ENCODE measurements around the gene LY86.

The LY86 gene

DNA sequence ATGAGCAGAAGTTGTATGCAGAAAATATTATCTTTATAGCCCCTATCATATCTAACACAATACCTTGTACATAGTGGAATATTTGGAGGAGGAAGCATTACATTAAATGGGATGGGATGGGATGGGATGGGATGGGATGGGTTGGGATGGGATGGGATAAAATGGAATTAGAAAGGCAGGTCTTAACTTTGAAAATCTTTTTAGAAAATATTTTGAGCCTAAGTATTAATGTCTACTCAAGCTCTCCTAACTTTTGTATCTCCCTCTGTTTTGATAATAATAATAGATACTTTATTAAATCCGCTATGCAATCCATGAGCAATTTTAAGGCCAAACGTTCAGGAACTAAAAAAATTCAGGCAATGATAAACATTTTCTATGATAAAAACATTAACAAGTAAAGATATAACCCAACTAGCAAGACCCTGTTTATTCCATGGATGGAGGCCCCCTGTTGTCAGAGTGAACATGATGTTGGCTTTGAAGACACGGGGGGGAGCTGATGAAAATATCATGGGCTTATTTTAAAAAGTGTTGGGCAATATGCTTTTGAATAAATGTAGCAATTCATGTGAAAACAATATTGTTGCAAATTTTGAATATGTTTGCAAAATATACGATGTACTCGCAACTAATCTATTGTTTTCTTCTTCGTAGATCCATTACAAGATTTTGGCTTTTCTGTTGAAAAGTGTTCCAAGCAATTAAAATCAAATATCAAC, 35.9 kb downstream of the LY86 start:
- no peak for DNase-seq

- DNase-seq, result no peak
Observed at GRCh38 chr6:6626187-6626586, 37.7 kb downstream of the LY86 start.

- DNase-seq, result no peak
Observed at GRCh38 chr6:6629402-6629801, 40.9 kb downstream of the LY86 start.

DNA sequence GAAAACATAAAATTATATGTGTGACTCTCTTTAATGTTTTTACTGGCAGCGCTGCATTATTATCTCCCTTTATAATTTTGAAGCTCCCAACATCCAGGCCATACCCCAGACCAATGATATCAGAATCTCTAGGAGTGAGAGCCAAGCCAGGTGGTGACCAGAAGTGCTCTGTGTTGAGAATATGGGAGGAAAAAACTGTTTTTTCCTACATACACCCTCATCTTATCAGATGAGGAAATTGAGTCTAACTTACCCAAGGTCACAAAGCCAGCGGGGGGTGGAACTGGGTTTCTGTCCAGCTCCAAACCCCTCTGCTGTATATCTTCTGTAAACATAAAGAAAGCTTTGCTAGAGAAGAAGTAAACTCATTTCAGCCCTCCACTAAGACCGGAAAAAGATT, 42.5 kb downstream of the LY86 start:
- no peak for DNase-seq

DNA sequence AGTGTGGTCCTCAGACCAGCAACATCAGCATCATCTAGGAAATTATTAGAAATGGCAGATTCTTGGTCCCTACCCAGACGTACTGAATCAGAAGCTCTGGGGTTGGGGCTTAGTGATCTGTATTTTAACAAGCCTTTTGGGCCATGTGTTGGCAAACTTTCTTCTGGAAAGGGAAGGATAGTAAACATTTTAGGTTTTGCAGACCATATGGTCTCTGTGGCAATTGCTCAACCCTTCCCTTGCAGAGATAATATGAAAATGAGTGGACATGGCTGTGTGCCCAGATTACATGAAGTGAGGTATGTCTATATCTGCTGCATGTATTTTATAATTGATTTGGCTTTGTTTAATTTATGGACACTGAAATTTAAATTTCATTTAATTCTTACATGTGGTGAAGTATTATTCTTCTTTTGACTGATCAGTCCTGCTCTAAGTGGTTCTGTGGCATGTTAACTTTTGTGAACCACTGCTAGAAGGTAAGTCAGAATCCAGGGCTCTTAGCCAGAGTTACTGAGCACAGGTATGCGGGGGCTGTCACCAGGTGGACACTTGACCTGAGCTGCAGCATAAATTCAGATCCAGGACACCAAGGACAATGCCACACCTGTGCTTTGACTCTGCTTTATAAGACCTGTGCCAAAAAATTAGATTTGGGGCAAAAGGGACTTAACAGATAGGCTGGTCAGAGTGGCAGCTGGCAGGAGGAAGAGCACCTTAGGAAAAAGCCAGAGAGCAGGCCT, 43.2 kb downstream of the LY86 start:
- DNase-seq, result no peak

DNA sequence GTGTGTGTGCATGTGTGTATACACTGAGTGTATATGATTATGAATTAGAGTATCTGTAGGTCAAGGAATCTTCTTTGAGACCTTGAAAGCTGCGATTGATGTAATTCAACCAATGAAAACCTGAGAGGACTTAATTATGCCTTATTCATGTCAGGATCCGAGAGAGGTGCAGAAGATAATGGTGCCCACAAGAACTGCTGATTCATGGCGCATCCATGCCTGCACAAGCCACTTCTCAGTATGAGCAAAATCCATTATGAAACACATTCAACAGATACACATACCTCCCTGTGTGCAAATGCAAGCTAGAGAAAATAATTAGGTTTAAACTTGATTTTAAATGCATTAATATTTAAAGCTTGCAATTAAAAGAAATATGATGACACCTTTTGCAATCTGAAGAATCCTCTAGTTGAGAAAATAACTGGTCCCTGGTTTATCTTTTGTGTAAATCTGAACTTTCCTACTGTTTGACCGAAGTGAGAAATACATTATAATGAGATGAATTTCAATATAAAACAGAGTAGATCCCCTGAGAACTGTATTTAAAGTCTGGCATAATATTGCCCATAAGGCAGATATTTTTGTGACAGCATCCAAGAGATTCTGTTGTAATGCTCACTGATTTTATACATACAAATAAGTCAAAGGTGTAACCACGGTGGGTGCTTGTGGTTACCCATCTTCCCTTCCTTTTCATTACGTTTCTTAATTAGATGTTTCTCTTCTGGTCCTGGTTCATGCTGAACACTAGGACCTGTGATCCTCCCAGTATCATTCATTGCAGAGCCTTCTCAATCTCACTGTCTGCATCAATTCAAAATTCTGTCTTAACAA, 45.6 kb downstream of the LY86 start:
- no peak for DNase-seq

- DNase-seq, result no peak
Observed at GRCh38 chr6:6634735-6635075, 46.2 kb downstream of the LY86 start.

- no peak for DNase-seq
Observed at GRCh38 chr6:6635291-6635690, 46.8 kb downstream of the LY86 start.

- no peak for DNase-seq
Observed at GRCh38 chr6:6635869-6636268, 47.3 kb downstream of the LY86 start.

DNA sequence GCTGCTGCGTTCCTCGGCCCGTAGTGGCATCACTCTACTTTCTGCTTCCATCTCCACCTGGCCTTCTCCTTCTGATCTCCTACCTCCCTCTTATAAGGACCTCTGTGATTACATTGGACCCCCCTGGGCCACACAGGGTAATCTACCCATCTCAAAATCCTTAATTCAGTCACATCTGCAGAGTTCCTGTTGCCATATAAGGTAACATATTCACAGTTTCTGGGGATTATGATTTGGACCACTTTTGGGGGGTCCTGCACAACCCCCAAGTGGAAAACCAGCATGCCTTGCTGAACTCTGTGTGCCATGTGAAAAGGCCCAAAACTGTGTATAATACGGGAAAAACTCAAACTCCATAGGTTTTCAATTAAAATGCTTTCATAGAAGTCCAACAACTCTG, 51.1 kb downstream of the LY86 start:
- DNase-seq, result no peak

DNA sequence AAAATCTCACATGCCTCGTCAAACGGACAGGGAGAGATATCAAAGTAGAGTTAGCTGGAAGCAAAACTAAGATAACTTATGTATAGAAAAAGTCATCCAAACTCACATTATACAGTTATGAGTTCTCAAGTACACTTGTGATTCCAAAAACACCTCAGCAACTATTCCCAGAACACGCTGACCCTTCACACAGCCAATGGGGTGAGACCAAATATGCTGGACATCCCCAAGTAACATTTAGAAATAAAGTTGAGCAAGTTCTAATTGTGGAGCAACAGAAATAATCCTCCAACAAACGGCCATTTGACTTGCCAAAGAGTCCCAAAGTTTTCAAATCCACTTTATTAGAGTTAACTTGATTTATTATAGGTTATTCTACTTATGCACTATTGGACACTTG, 52.4 kb downstream of the LY86 start:
- DNase-seq, result no peak

GRCh38 chr6:6643398-6643797, 54.9 kb downstream of the LY86 start:
- DNase-seq, result no peak

GRCh38 chr6:6645261-6645917, 56.9 kb downstream of the LY86 start:
- DNase-seq, result no peak

DNA sequence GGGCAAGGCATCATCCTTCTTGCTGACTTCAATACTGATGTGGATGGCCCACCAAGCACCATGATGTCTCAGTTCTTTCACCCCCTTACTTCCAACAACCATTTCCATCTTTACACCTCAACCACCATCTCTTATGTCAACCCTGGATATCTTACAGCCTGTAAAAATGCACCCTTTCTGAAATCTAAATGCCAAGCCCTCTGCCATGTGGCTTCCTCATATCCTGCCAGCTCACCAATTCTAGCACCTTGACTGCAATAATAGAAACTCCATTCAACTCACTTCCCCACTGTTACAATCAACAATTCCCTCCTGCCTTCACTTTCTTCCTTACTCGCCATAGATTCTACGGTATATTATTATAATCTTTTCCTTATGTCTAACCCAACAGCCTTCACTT, 57.9 kb downstream of the LY86 start:
- DNase-seq, result no peak

DNA sequence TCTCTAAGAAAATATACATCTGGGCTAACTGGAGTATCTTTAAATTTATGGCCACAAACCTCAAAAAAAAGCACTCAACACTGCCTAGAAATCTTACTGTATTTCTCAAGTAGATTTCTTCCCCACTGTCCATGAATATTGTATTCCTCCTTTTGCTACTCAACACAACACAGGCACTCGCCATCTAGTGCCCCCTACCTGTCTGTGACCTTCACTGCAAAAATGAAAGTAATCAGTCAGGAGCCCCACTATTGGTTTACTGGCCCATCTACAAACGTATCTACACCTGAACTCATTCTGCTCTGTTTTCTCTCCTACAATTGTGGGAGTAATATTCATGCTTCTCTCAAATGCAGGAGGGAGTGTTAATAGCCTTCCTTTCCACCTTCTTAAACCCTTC, 58.3 kb downstream of the LY86 start:
- DNase-seq, result no peak

GRCh38 chr6:6648692-6649343, 60.3 kb downstream of the LY86 start:
- DNase-seq, result no peak

DNA sequence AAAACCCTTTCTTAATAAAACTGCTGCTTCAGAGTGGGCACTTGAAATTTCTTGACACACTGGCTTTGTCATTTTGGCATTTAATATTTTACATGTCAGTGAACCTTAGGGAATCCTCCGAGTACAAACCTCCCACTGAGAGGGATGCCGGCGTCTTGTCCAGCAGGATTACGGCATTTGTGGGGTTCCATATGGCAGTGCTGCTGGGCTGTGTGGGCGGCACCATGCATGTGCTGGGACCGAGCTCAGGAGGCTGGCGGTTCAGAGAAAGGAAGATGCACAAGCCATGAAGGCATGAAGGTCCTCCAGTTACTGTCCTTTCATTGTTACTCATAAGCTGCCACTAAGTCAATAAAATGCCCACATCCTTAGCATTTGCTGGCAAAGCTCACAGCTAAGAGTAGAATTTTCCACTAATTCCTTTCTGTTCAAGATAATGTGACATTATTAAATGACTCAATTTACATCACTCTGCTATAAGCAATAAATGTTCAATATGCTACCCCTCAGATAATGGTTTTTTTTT, 61.4 kb downstream of the LY86 start:
- DNase-seq, result no peak

GRCh38 chr6:6650839-6651238, 62.3 kb downstream of the LY86 start:
- no peak for DNase-seq

GRCh38 chr6:6651335-6651734, 62.8 kb downstream of the LY86 start:
- no peak for DNase-seq

DNA sequence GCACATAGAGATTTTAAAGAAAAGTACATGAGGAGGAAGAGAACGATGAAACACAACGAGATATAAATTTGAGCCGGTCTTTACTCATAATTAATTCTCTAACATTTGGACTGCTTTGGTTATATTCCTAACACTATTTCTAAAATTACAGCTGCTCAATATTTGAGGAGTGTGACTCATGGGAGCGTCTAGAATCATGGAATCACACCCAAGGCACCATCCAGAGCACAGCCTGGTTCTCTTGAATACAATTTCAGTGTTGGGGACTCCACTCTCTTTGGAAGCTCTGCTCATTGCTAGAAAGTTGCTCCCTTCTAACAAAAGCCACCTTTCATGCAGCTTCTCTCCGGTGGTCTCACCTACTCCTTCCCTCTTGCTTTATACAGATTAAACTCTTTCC, 64.4 kb downstream of the LY86 start:
- no peak for DNase-seq

GRCh38 chr6:6654599-6655575, 66.4 kb downstream of the LY86 start:
- no peak for DNase-seq

All from NCI-H1436 treated with DMSO at 0.1 percent for 48 hours (cell line).